GM12873 (cell line): ENCODE measurements around the gene GKN2.

Source experiments
- TF ChIP-seq, protein P1 (sequence below): IDR thresholded peaks from 2 replicates; pipeline ENCODE4 v1.5.1; 2012; ENCODE audit warnings: low read depth, mild to moderate bottlenecking, moderate library complexity, low read length, control low read depth; ENCODE audit not compliant: insufficient read depth; ENCODE audit errors: missing control alignments

Gene GKN2

DNA sequence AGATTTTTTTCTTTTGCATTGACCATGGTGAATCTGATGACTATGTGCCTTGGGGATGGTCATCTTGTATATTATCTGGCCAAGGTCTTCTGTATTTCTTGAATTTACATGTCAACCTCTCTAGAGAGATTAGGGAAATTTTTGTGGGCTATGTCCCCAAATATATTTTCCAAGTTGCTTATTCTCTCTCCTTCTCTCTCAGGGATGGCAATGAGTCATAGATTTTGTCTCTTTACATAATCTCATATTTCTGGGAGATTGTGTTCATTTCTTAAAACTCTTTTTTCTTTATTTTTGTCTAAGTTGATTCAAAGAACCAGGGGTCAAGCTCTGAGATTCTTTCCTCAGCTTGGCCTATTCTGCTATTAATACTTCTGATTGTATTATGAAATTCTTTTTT is 9.9 kb downstream of the GKN2 start:
- TF ChIP-seq, protein P1, sequence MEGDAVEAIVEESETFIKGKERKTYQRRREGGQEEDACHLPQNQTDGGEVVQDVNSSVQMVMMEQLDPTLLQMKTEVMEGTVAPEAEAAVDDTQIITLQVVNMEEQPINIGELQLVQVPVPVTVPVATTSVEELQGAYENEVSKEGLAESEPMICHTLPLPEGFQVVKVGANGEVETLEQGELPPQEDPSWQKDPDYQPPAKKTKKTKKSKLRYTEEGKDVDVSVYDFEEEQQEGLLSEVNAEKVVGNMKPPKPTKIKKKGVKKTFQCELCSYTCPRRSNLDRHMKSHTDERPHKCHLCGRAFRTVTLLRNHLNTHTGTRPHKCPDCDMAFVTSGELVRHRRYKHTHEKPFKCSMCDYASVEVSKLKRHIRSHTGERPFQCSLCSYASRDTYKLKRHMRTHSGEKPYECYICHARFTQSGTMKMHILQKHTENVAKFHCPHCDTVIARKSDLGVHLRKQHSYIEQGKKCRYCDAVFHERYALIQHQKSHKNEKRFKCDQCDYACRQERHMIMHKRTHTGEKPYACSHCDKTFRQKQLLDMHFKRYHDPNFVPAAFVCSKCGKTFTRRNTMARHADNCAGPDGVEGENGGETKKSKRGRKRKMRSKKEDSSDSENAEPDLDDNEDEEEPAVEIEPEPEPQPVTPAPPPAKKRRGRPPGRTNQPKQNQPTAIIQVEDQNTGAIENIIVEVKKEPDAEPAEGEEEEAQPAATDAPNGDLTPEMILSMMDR = no peak

- TF ChIP-seq, protein P1 = no peak
Measured at GRCh38 chr2:68940369-68940768, 12.3 kb downstream of the GKN2 start.

- TF ChIP-seq, protein P1 = no peak
Measured at GRCh38 chr2:68939962-68940361, 12.7 kb downstream of the GKN2 start.

DNA sequence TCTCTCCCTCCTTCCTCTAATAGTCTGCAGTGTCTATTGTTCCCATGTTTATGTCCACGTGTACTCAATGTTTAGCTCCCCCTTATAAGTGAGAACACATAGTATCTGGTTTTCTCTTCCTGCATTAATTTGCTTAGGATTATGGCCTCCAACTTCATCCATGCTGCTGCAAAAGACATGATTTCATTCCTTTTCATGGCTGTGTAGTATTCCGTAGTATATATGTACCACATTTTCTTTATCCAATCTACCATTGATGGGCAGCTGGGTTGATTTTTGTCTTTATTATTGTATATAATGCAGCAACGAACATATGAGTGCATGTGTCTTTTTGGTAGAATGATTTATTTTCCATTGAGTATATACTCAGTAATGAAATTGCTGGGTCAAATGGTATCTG is 13.8 kb downstream of the GKN2 start:
- TF ChIP-seq, protein P1 = no peak

- TF ChIP-seq, protein P1 = no peak
Measured at GRCh38 chr2:68937346-68938055, 15.2 kb downstream of the GKN2 start.

GRCh38 chr2:68936889-68937288 is 15.8 kb downstream of the GKN2 start:
- TF ChIP-seq, protein P1 = no peak

GRCh38 chr2:68936427-68936826 is 16.3 kb downstream of the GKN2 start:
- TF ChIP-seq, protein P1 = no peak
